ENCODE measurements around the gene PLB1.

Gene PLB1

DNA sequence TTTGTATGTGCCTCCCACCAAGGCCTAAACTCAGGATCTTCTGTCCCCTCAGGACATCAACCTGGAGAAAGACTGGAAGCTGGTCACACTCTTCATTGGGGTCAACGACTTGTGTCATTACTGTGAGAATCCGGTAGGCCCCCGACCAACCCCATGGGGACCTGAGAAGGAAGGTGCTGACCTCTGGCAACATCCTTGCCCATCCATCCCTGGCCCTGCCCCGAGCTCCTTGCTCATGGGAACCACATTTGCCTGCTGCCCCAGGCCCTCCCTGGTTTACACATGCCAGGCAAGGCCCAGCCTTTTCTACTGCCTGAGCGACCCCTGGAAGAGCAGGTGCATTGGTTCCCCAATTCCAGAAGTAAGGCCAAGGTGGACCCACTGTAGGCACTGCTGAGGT is 130.5 kb downstream of the PLB1 start:
- DNase-seq (ENCODE audit: extremely low read depth, low read depth), result no peak
- no peak for TF ChIP-seq CTCF (IDR thresholded peaks at IDR 0.05; ENCODE audit: low read depth, low read length)

GRCh38 chr2:28626891-28627421 is 131.1 kb downstream of the PLB1 start:
- no peak for DNase-seq (ENCODE audit: extremely low read depth, low read depth)
- no peak for TF ChIP-seq CTCF (IDR thresholded peaks at IDR 0.05; ENCODE audit: low read depth, low read length)

DNA sequence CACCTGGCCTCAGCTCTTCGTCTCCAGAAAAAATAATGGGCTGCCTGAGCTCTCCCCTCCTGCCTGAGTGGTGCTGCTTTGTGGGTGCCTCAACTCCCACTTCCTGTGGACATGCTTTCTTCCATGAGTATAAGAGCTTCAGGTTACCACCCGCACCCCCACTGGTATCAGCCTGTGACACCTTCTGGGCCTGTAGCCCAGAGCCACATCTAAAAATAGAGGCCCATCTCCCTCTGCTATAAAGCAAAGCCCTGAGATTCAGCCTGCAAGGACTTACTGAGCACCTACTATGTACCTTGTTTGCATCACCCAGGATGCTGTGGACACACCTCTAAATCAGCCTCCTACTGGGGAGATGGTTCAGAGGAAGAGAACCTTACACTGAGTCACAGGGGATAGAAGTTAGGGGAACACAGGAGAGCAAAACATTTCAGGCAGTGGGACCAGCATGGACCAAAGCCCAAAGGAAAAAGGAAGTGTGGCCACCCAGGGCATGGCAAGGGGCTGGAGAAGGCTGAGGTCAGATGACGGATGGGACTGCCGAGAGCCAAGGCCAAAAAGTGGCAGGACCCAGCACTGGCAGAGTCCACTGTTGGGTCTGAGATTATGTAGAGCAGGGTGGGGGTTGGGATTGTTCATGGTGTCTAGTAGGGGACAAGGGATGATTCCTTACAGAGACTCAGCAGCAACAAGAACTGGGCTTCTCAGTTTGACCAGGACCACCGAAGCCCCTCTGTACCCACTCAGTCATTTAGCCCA is 132.0 kb downstream of the PLB1 start:
- no peak for TF ChIP-seq CTCF (IDR thresholded peaks at IDR 0.05; ENCODE audit: low read depth, low read length)
- no peak for DNase-seq (ENCODE audit: extremely low read depth, low read depth)

GRCh38 chr2:28628506-28628905 is 132.6 kb downstream of the PLB1 start:
- no peak for DNase-seq (ENCODE audit: extremely low read depth, low read depth)
- TF ChIP-seq CTCF (IDR thresholded peaks at IDR 0.05; ENCODE audit: low read depth, low read length), result no peak

- TF ChIP-seq CTCF (IDR thresholded peaks at IDR 0.05; ENCODE audit: low read depth, low read length), result no peak
Measured at GRCh38 chr2:28628987-28629386, 133.1 kb downstream of the PLB1 start.

GRCh38 chr2:28629910-28630309 is 134.1 kb downstream of the PLB1 start:
- no peak for DNase-seq (ENCODE audit: extremely low read depth, low read depth)
- TF ChIP-seq CTCF (IDR thresholded peaks at IDR 0.05; ENCODE audit: low read depth, low read length), result no peak

More at GRCh38 chr2:28628987-28629386, 133.1 kb downstream of the PLB1 start:
- DNase-seq (ENCODE audit: extremely low read depth, low read depth), result no peak

DNA sequence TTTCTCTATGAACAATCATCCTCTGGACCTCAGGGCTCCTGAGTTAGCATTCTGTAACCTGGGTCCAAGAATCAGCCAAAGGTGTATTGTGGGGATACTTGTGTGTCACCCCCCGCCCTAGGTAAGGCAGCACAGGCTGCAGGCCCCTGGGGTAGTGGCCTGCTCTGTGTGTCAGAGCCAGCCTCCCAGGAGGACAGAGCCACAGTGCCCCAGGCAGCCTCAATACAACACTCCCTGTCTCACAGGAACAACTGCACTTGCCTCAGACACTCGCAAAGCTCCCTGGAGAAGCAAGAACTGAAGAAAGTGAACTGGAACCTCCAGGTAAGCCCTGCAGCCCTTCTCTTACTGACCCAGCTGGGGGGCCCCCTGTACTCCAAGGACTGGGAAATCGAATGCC is 134.5 kb downstream of the PLB1 start:
- no peak for TF ChIP-seq CTCF (IDR thresholded peaks at IDR 0.05; ENCODE audit: low read depth, low read length)
- DNase-seq (ENCODE audit: extremely low read depth, low read depth), result no peak
